Measurements from ENCODE around the gene TSN.
"Not testable (repeated sequence)": the region's sequence is repeated elsewhere in the genome, so short reads cannot be mapped to it uniquely, and the experiment has no call there.

The TSN gene

DNA sequence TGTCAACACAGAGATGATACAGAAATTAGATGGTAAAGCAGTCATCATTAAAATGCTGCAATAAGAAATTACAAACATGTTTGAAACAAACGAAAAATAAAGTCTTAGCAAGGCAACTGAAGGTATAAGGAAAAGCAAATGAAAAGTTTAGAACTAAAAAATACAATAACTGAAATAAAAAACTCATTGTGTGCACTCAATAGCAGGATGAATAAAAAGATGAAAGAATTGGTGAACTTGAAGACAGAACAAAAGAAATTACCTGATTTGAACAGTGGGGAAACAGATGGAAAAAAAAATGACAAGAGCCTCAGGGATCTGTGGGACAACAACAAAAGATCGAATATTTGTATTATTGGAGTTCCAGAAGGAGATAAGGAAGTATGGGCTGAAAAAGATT, 46.5 kb downstream of the TSN start:
- 83% methylated on average over 1 of the region's 2 CpGs; no CpG with 5 or more reads in 1 of the 2 experiments for WGBS, 2 experiments (ENCODE audit: insufficient coverage in 2 of 2)

DNA sequence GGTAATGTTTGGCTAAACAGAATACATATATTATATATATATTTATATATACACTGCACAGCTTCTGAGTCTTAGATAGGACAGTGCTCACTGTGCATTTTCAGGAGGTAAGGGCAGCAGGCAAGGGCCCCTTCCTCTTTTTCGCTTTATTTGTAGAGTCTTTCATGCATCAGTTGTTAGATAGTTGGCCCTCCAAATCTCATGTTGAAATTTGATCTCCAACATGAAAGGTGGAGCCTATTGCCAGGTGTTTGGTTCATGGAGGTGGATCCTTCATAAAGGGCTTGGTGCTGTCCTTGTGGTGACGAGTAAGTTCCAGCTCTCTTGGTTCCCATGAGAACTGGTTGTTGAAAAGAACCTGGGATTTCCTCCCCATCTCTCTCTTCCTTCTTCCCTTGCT, 48.1 kb downstream of the TSN start:
- Histone ChIP-seq H3K4me3 (ENCODE audit: extremely low read depth, insufficient read depth, low read length, poor library complexity, severe bottlenecking) (no peak overlapping the region), H3K9me3 (ENCODE audit: control insufficient read depth, low read length) (no peaks in the 10 kb centered on the region), H3K4me1 (ENCODE audit: control insufficient read depth, insufficient read depth, low read length, poor library complexity, severe bottlenecking) (no peaks in the 10 kb centered on the region), H3K27ac (ENCODE audit: low read depth, low read length, severe bottlenecking) (no peak overlapping the region), H3K36me3 (ENCODE audit: control insufficient read depth, insufficient read depth, low read length) (no peaks in the 10 kb centered on the region)
- 92% methylated on average over 2 of the region's 2 CpGs for WGBS, 2 experiments (ENCODE audit: insufficient coverage in 2 of 2)

More for the DNA sequence above, 46.5 kb downstream of the TSN start:
- Histone ChIP-seq H3K4me1 (ENCODE audit: control insufficient read depth, insufficient read depth, low read length, poor library complexity, severe bottlenecking) (no peaks in the 10 kb centered on the region), H3K27ac (ENCODE audit: low read depth, low read length, severe bottlenecking) (no peak overlapping the region), H3K36me3 (ENCODE audit: control insufficient read depth, insufficient read depth, low read length) (no peaks in the 10 kb centered on the region), H3K4me3 (ENCODE audit: extremely low read depth, insufficient read depth, low read length, poor library complexity, severe bottlenecking) (no peak overlapping the region), H3K9me3 (ENCODE audit: control insufficient read depth, low read length) (no peaks in the 10 kb centered on the region)

DNA sequence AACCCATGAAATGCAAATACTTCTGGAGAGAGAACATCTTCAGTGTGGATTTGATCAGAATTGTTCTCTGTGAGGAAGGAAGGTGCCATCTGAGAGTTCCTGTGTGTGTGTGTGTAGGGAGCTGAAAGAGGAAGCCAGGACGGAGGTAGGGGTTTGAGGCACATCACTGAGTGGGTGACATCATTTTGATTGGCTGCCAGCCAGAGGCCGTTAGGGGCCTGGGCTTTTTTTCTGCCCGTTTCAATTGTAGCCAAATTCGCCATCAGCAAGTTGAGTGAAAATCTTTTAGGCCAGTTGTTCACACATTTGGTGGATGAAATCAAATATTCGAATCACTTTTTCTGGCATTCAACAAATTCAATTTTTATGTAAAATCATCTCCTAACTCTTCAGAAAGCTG, 48.9 kb downstream of the TSN start:
- Histone ChIP-seq H3K36me3 (ENCODE audit: control insufficient read depth, insufficient read depth, low read length) (no peaks in the 10 kb centered on the region), H3K4me1 (ENCODE audit: control insufficient read depth, insufficient read depth, low read length, poor library complexity, severe bottlenecking) (no peaks in the 10 kb centered on the region), H3K9me3 (ENCODE audit: control insufficient read depth, low read length) (no peaks in the 10 kb centered on the region), H3K27ac (ENCODE audit: low read depth, low read length, severe bottlenecking) (no peak overlapping the region), H3K4me3 (ENCODE audit: extremely low read depth, insufficient read depth, low read length, poor library complexity, severe bottlenecking) (no peak overlapping the region)
- 7 to 23% methylated on average over 4 of the region's 5 CpGs for WGBS, 2 experiments (ENCODE audit: insufficient coverage in 2 of 2)

DNA sequence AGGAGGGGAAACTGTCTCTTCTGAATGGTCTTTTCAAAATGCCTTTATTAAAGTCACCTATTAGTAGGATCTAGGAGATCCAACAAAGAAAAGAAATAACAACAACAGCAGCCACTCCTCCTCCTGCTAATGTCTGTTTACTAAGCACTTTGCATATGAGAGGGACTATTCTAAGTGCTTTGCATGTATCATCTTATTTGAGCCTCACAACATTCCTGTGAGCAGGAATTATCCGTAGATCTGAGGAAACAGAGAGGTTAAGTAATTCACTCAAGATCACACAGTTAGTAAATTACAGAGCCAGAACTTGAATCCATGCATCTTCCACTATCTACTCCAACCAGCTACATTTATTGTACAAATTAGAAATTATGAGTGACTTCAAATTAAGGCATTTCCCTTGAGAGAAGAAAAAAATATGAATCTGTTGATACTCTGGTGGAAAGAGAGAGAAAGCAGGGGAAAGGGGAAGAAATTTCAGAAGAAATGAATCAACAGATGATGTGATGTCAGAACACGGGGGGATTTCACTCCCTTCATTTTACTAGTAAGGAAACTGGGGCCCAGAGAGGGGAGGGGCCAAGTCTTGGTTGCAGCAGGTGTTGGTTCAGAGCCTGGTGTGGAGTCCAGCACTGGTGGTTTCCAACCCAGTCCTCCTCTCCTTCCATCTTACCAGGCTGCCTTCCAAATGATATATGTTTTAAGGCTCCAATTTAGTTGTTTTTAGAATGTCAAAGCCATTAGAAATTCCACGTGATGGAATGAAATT, 49.7 kb downstream of the TSN start:
- Histone ChIP-seq H3K27ac (ENCODE audit: low read depth, low read length, severe bottlenecking) (no peak overlapping the region), H3K4me3 (ENCODE audit: extremely low read depth, insufficient read depth, low read length, poor library complexity, severe bottlenecking) (no peak overlapping the region)
- WGBS, 2 experiments (ENCODE audit: insufficient coverage in 2 of 2), result 88 to 91% methylated on average over 1 of the region's 3 CpGs

DNA sequence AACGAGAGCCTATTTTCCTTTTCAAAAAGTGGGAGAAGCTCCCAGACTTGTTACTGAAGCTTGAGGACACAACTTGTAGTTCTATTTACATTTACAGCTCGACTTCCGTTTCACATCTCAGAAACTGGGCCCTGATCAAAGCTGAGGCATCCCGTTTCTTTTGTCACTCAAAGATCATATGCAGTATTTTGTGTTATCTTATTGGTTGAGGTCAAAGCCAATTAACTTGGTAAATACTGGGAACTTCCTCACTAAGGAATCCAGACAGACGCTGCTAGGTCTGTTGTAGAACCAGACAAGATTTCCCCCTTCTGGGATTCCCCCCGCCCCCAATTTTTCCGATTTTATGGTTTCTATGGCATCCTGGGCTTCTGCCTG, 50.3 kb downstream of the TSN start:
- Histone ChIP-seq H3K4me1 (ENCODE audit: control insufficient read depth, insufficient read depth, low read length, poor library complexity, severe bottlenecking) (no peaks in the 10 kb centered on the region), H3K36me3 (ENCODE audit: control insufficient read depth, insufficient read depth, low read length) (no peaks in the 10 kb centered on the region), H3K4me3 (ENCODE audit: extremely low read depth, insufficient read depth, low read length, poor library complexity, severe bottlenecking) (no peak overlapping the region), H3K27ac (ENCODE audit: low read depth, low read length, severe bottlenecking) (no peak overlapping the region), H3K9me3 (ENCODE audit: control insufficient read depth, low read length) (no peaks in the 10 kb centered on the region)
- WGBS, 2 experiments (ENCODE audit: insufficient coverage in 2 of 2), result 90% methylated on average over 4 of the region's 7 CpGs

More for the DNA sequence above, 49.7 kb downstream of the TSN start:
- Histone ChIP-seq H3K9me3 (ENCODE audit: control insufficient read depth, low read length) (no peaks in the 10 kb centered on the region), H3K4me1 (ENCODE audit: control insufficient read depth, insufficient read depth, low read length, poor library complexity, severe bottlenecking) (no peaks in the 10 kb centered on the region), H3K36me3 (ENCODE audit: control insufficient read depth, insufficient read depth, low read length) (no peaks in the 10 kb centered on the region)

DNA sequence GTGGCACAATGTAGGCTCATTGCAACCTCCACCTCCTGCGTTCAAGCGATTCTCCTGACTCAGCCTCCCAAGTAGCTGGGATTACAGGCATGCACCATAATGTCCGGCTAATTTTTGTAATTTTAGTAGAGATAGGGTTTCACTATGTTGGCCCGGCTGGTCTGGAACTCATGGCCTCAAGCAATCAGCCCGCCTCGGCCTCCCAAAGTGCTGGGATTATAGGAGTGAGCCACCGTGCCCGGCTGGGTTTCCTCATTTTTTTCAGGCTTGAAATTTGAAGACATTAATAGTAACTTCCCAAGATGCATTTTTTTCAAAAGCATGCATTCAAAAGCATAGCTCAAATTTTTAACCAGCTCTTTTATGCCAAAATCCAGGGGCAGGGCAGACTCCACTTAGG, 52.3 kb downstream of the TSN start:
- WGBS, 2 experiments (ENCODE audit: insufficient coverage in 2 of 2), result 84 to 89% methylated on average over 6 to 8 of the region's 8 CpGs
- H3K4me3 ChIP-seq (ENCODE audit: extremely low read depth, insufficient read depth, low read length, poor library complexity, severe bottlenecking); H3K27ac ChIP-seq (ENCODE audit: low read depth, low read length, severe bottlenecking); H3K9me3 ChIP-seq (ENCODE audit: control insufficient read depth, low read length); H3K4me1 ChIP-seq (ENCODE audit: control insufficient read depth, insufficient read depth, low read length, poor library complexity, severe bottlenecking); H3K36me3 ChIP-seq (ENCODE audit: control insufficient read depth, insufficient read depth, low read length): not testable (repeated sequence)

DNA sequence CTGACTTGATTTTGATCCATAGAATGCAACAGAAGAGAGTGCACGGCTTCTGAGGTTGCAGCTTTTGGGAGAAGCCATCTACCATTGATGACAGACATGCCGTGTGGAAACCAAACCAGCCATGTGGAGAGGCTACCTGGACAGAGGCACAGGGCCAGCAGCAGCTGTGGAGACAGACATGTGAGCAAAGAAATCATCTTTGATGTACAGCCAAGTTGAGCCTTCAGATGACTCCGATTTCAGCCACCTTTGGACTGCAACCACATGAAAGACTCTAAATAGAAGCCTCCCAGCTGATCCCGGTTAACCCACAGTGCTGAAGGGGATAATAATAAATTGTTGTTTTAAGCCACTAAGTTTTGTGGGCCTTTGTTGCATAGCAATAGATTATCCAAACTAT, 54.2 kb downstream of the TSN start:
- H3K4me1 ChIP-seq (ENCODE audit: control insufficient read depth, insufficient read depth, low read length, poor library complexity, severe bottlenecking), result no peaks in the 10 kb centered on the region
- WGBS, 2 experiments (ENCODE audit: insufficient coverage in 2 of 2), result 87 to 89% methylated on average over 2 of the region's 4 CpGs
- H3K4me3 ChIP-seq (ENCODE audit: extremely low read depth, insufficient read depth, low read length, poor library complexity, severe bottlenecking), result no peak overlapping the region
- no peak overlapping the region for H3K27ac ChIP-seq (ENCODE audit: low read depth, low read length, severe bottlenecking)
- no peaks in the 10 kb centered on the region for H3K9me3 ChIP-seq (ENCODE audit: control insufficient read depth, low read length)
- H3K36me3 ChIP-seq (ENCODE audit: control insufficient read depth, insufficient read depth, low read length), result no peaks in the 10 kb centered on the region

DNA sequence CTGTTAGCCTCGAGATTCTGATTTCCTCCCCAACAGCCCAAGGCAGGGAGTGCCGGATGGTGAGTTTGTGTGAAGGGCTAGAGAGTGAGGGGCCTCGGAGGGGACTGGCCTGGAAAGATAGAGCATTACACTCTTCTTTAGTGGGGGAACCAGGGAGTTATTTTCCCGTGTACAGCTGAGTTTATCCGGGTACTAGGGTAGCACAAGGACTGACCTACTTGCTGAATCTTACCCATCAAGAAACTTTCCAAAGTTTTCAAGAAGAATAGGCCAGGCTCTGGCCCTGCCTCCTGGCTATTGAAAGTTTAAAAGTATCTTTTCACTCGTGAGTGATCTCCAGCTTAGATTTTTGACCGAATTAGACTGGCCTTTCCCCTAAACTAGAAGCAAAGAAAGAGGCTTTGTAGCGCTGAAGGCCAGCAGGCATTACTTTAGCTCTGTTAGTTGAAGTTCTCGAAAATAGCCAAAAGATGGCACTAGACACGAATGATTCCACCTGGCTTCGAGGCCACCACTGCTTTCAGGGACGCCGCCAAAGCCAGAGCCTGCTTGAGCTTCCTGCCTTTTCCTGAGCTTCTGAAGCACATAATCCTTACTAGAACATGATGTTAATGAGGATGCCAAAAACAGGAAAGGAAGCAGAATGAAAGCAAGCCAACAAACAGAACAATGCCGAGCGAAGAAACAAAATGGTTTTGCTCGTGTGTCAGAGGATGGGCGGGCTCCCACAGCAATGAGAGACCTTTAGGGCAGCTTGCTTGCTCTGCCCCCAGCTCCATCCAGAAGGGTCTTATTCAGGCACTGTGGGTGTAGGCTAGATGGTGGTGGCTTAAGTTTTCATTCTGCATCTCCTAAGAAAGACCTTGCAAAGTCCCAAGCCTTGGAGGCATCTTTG, 55.8 kb downstream of the TSN start:
- H3K4me3 ChIP-seq (ENCODE audit: extremely low read depth, insufficient read depth, low read length, poor library complexity, severe bottlenecking), result no peak overlapping the region
- H3K4me1 ChIP-seq (ENCODE audit: control insufficient read depth, insufficient read depth, low read length, poor library complexity, severe bottlenecking), result no peaks in the 10 kb centered on the region
- no peak overlapping the region for H3K27ac ChIP-seq (ENCODE audit: low read depth, low read length, severe bottlenecking)
- 28 to 29% methylated on average over 13 to 15 of the region's 17 CpGs for WGBS, 2 experiments (ENCODE audit: insufficient coverage in 2 of 2)
- H3K9me3 ChIP-seq (ENCODE audit: control insufficient read depth, low read length), result no peaks in the 10 kb centered on the region
- H3K36me3 ChIP-seq (ENCODE audit: control insufficient read depth, insufficient read depth, low read length), result no peaks in the 10 kb centered on the region

DNA sequence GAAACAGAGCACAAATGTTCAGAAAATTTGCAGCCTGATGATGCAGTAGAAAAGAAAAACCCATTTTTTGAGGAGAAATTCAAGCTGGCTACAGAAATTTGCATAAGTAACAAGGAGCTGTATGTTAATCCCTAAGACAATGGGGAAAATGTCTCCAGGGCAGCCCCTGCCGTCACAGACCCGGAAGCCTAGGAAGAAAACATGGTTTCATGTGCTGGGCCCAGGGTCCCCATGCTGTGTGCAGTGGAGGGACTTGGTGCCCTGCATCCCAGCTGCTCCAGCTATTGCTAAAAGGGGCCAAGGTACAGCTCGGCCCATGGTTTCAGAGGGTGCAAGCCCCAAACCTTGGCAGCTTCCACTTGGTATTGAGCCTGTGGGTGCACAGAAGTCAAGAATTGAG, 57.6 kb downstream of the TSN start:
- WGBS, 2 experiments (ENCODE audit: insufficient coverage in 2 of 2), result 48 to 59% methylated on average over 3 of the region's 3 CpGs

DNA sequence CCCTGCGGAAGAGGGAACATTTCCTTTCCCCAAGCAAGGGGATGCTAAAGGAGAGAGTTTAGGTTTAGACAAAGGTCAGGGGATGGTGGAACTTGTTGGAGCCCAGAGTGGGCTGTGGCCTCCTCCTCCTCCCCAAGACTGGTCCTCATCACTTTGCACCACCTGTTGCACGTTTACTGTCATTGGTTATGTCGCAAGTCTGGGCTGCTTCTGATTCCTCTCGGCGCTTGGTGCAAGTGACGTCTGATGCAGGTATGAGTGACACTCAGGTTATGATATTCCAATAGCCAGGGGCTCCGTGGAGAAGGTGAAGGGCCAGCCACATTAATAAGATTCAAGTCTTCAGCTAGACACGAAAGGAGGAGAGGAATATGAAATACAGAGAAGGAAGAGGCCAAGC, 59.8 kb downstream of the TSN start:
- no peak overlapping the region for H3K4me3 ChIP-seq (ENCODE audit: extremely low read depth, insufficient read depth, low read length, poor library complexity, severe bottlenecking)
- 93 to 97% methylated on average over 5 to 7 of the region's 8 CpGs for WGBS, 2 experiments (ENCODE audit: insufficient coverage in 2 of 2)
- no peaks in the 10 kb centered on the region for H3K9me3 ChIP-seq (ENCODE audit: control insufficient read depth, low read length)
- H3K27ac ChIP-seq (ENCODE audit: low read depth, low read length, severe bottlenecking), result no peak overlapping the region
- no peaks in the 10 kb centered on the region for H3K36me3 ChIP-seq (ENCODE audit: control insufficient read depth, insufficient read depth, low read length)
- H3K4me1 ChIP-seq (ENCODE audit: control insufficient read depth, insufficient read depth, low read length, poor library complexity, severe bottlenecking), result no peaks in the 10 kb centered on the region

More for the DNA sequence above, 57.6 kb downstream of the TSN start:
- not testable (repeated sequence) for H3K27ac ChIP-seq (ENCODE audit: low read depth, low read length, severe bottlenecking); H3K36me3 ChIP-seq (ENCODE audit: control insufficient read depth, insufficient read depth, low read length); H3K9me3 ChIP-seq (ENCODE audit: control insufficient read depth, low read length); H3K4me3 ChIP-seq (ENCODE audit: extremely low read depth, insufficient read depth, low read length, poor library complexity, severe bottlenecking); H3K4me1 ChIP-seq (ENCODE audit: control insufficient read depth, insufficient read depth, low read length, poor library complexity, severe bottlenecking)

DNA sequence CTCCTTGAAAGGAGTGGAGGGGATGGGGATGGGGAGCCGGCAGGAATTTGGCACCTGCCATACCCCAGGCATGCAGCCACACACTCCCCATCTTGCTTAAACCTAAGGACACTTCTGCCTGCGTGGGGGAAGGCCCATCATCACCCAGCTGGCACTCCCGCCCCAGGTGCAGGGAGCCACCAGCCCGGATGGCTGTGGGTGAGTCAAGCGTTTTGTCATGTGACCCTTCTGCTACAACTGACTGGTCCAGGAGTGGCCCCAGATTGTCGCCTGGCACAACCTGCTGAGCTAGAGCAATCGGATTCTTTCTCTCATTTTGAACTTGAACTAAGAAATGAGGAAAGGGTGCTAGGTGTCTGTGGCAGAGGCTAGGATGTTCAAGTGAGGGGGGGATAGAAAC, 61.3 kb downstream of the TSN start:
- Histone ChIP-seq H3K4me3 (ENCODE audit: extremely low read depth, insufficient read depth, low read length, poor library complexity, severe bottlenecking) (no peak overlapping the region), H3K36me3 (ENCODE audit: control insufficient read depth, insufficient read depth, low read length) (no peaks in the 10 kb centered on the region), H3K27ac (ENCODE audit: low read depth, low read length, severe bottlenecking) (no peak overlapping the region), H3K9me3 (ENCODE audit: control insufficient read depth, low read length) (no peaks in the 10 kb centered on the region), H3K4me1 (ENCODE audit: control insufficient read depth, insufficient read depth, low read length, poor library complexity, severe bottlenecking) (no peaks in the 10 kb centered on the region)
- 93 to 96% methylated on average over 5 to 7 of the region's 7 CpGs for WGBS, 2 experiments (ENCODE audit: insufficient coverage in 2 of 2)
